Measurements from ENCODE around the gene DOLPP1. TPM values are rescaled to one million over a fixed set of nuclear protein-coding genes. Genes with fewer than 3 reads are reported as not detected.

Gene DOLPP1
- total and polyA plus RNA-seq, 2 of the 13 experiments (the other 11 are each of a cell fraction or from before 2014, with no cell fraction given): 21.0 to 34.1 TPM

DNA sequence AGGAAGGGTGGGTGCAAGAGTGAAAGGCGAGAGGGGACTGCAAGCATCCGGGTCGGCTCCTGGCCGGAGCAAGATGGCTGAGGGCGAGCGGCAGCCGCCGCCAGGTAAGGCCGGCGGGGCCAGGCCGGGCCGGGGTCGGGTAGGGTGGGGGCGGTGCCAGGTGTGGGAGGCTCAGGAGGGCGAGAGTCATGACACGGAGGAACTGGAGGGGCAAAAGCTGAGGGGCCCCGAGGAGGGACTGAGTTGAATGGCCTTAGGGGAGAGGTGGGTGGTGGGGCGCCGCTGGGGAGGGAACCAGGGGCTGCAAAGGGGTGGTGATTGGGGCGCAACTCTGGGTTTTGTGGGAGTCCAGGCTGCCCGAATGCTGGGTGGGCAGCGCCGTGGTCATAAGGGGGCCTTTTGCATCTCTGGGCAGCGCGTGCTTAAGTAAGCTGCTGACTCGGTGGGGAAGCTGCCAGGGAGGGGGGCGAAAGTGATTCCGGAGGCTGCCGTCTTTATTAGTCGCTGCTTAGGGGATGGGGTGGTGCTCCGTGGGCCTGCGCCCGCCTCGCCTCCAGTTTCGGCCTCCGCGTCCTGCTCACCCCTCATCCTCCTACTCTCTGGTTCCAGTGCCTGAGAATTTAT lies 30.7 kb downstream of the DOLPP1 start (continued):
- TF ChIP-seq, protein P1, sequence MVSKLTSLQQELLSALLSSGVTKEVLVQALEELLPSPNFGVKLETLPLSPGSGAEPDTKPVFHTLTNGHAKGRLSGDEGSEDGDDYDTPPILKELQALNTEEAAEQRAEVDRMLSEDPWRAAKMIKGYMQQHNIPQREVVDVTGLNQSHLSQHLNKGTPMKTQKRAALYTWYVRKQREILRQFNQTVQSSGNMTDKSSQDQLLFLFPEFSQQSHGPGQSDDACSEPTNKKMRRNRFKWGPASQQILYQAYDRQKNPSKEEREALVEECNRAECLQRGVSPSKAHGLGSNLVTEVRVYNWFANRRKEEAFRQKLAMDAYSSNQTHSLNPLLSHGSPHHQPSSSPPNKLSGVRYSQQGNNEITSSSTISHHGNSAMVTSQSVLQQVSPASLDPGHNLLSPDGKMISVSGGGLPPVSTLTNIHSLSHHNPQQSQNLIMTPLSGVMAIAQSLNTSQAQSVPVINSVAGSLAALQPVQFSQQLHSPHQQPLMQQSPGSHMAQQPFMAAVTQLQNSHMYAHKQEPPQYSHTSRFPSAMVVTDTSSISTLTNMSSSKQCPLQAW (CRISPR knock-in tag; IDR thresholded peaks at IDR 0.05): no peak
- TF ChIP-seq RBFOX2 (IDR thresholded peaks at IDR 0.05; ENCODE audit: low read depth, low read length): peak; percentile 15; the same call in 1 of the 2 replicates
- TF ChIP-seq CENPX (CRISPR knock-in tag; IDR thresholded peaks at IDR 0.05): no peak
- no peak for TF ChIP-seq MTA1 (CRISPR knock-in tag; IDR thresholded peaks at IDR 0.05; ENCODE audit: borderline replicate concordance)
- 0 out of 2 replicates have a peak, but pooled peaks have one; percentile 46 for TF ChIP-seq EED (CRISPR knock-in tag; IDR thresholded peaks at IDR 0.05)
- no peak for TF ChIP-seq ARHGAP35 (CRISPR knock-in tag; IDR thresholded peaks at IDR 0.05; ENCODE audit: borderline replicate concordance)
- peak; percentile 51 for TF ChIP-seq RBM39 (IDR thresholded peaks at IDR 0.05; ENCODE audit: low read depth, low read length, poor library complexity, severe bottlenecking)
- TF ChIP-seq, protein P2, sequence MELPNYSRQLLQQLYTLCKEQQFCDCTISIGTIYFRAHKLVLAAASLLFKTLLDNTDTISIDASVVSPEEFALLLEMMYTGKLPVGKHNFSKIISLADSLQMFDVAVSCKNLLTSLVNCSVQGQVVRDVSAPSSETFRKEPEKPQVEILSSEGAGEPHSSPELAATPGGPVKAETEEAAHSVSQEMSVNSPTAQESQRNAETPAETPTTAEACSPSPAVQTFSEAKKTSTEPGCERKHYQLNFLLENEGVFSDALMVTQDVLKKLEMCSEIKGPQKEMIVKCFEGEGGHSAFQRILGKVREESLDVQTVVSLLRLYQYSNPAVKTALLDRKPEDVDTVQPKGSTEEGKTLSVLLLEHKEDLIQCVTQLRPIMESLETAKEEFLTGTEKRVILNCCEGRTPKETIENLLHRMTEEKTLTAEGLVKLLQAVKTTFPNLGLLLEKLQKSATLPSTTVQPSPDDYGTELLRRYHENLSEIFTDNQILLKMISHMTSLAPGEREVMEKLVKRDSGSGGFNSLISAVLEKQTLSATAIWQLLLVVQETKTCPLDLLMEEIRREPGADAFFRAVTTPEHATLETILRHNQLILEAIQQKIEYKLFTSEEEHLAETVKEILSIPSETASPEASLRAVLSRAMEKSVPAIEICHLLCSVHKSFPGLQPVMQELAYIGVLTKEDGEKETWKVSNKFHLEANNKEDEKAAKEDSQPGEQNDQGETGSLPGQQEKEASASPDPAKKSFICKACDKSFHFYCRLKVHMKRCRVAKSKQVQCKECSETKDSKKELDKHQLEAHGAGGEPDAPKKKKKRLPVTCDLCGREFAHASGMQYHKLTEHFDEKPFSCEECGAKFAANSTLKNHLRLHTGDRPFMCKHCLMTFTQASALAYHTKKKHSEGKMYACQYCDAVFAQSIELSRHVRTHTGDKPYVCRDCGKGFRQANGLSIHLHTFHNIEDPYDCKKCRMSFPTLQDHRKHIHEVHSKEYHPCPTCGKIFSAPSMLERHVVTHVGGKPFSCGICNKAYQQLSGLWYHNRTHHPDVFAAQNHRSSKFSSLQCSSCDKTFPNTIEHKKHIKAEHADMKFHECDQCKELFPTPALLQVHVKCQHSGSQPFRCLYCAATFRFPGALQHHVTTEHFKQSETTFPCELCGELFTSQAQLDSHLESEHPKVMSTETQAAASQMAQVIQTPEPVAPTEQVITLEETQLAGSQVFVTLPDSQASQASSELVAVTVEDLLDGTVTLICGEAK (IDR thresholded peaks at IDR 0.05): no peak
- TF ChIP-seq, protein P2 (CRISPR knock-in tag; IDR thresholded peaks at IDR 0.05): 0 out of 2 replicates have a peak, but pooled peaks have one; percentile 8
- TF ChIP-seq ISX (CRISPR knock-in tag; conservative IDR thresholded peaks at IDR 0.05): no peak
- TF ChIP-seq NFRKB (IDR thresholded peaks at IDR 0.05): peak; percentile 37; the same call in 1 of the 2 replicates
- TF ChIP-seq FLYWCH1 (CRISPR knock-in tag; IDR thresholded peaks at IDR 0.05): no peak
- TF ChIP-seq GATAD1 (CRISPR knock-in tag; IDR thresholded peaks at IDR 0.05): no peak; the same call in 1 of the 2 replicates
- TF ChIP-seq, protein P3, sequence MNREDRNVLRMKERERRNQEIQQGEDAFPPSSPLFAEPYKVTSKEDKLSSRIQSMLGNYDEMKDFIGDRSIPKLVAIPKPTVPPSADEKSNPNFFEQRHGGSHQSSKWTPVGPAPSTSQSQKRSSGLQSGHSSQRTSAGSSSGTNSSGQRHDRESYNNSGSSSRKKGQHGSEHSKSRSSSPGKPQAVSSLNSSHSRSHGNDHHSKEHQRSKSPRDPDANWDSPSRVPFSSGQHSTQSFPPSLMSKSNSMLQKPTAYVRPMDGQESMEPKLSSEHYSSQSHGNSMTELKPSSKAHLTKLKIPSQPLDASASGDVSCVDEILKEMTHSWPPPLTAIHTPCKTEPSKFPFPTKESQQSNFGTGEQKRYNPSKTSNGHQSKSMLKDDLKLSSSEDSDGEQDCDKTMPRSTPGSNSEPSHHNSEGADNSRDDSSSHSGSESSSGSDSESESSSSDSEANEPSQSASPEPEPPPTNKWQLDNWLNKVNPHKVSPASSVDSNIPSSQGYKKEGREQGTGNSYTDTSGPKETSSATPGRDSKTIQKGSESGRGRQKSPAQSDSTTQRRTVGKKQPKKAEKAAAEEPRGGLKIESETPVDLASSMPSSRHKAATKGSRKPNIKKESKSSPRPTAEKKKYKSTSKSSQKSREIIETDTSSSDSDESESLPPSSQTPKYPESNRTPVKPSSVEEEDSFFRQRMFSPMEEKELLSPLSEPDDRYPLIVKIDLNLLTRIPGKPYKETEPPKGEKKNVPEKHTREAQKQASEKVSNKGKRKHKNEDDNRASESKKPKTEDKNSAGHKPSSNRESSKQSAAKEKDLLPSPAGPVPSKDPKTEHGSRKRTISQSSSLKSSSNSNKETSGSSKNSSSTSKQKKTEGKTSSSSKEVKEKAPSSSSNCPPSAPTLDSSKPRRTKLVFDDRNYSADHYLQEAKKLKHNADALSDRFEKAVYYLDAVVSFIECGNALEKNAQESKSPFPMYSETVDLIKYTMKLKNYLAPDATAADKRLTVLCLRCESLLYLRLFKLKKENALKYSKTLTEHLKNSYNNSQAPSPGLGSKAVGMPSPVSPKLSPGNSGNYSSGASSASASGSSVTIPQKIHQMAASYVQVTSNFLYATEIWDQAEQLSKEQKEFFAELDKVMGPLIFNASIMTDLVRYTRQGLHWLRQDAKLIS (CRISPR knock-in tag; IDR thresholded peaks at IDR 0.05): no peak
- no peak for TF ChIP-seq ZNF12 (CRISPR knock-in tag; IDR thresholded peaks at IDR 0.05)

All from HepG2 (cell line).